Epithelial cell of proximal tubule (primary cell): ENCODE results near the gene GTF3C2. TPM values are rescaled to one million over a fixed set of nuclear protein-coding genes. Genes with fewer than 3 reads are reported as not detected.

Experiments used
- DNase-seq: peaks from one replicate; pipeline ENCODE4 v3.0.0-alpha.2; 2011; ENCODE audit warnings: low read depth
- H3K4me3 ChIP-seq: 2 replicates; pipeline ENCODE4 v1.5.1; 2011; ENCODE audit warnings: low read depth, mild to moderate bottlenecking, low read length
- total RNA-seq: library from RNA; depleted of rRNA; stranded (reverse); fragments of >200 nt; gene quantifications from 2 replicates; pipeline ENCODE4 v1.2.3, GENCODE V29; 2015
- TF ChIP-seq, protein P1 (sequence below): conservative IDR thresholded peaks from 2 replicates; pipeline ENCODE4 v1.5.1; 2012; ENCODE audit warnings: low read depth, mild to moderate bottlenecking, low read length

The GTF3C2 gene
- total RNA-seq, 1 donor from 2014 or later, result 37.4 TPM

DNA sequence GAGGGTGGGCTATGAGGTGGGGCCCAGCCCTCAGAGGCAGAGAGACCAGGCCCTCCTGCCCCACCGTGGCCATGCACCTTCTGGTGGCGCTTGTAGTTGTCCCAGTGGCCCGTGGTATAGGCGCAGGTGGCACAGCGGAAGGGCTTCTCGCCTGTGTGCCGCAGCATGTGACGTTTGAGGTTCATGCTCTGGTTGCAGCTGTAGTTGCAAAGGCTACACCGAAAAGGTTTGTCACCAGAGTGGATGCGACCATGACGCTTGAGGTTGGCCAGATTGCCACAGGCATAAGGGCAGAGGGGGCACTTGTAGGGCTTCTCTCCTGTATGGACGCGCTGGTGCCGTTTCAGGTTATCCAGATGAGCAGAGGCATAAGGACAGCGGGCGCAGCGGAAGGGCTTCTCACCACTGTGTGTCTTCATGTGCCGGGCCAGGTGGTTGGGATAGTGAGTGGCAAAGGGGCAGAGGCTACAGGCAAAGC lies 21.1 kb upstream of the GTF3C2 start:
- TF ChIP-seq, protein P1, sequence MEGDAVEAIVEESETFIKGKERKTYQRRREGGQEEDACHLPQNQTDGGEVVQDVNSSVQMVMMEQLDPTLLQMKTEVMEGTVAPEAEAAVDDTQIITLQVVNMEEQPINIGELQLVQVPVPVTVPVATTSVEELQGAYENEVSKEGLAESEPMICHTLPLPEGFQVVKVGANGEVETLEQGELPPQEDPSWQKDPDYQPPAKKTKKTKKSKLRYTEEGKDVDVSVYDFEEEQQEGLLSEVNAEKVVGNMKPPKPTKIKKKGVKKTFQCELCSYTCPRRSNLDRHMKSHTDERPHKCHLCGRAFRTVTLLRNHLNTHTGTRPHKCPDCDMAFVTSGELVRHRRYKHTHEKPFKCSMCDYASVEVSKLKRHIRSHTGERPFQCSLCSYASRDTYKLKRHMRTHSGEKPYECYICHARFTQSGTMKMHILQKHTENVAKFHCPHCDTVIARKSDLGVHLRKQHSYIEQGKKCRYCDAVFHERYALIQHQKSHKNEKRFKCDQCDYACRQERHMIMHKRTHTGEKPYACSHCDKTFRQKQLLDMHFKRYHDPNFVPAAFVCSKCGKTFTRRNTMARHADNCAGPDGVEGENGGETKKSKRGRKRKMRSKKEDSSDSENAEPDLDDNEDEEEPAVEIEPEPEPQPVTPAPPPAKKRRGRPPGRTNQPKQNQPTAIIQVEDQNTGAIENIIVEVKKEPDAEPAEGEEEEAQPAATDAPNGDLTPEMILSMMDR, result no peak

DNA sequence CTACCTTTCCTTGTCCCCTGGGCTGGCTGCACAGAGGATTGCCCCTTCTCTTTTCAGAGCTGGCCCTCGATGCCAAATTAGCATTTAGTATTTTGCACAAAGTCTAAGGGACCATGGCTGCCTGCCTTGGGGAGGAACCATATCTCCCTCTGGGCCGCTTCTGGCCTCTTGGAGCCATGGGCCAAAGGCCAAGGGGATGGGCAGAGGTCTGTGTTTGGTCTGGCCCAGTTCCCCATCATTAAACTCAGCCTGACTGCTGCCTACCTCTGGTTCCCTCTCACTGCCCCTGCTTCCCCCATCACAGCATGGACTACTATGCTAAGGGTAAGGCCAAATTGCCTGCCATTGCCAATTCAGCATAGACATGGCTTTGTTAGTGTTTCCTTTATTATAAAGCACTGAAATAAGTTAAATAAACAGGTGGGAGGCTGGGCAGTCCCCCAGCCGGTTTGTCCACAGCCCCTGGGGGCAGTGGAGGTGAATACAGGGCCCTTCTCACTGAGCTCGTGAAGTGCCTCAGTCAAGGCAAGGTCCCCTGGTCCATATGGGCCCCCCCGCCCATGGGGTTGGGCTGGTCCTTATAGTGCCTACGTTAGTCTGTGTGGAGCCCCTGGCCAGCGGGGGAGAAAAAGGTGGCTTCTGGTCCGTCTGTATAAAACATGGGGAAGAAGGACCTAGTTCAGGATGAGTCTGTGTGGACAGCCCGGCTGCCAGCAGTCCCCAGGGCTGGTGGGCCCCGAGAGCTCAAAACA lies 20.5 kb upstream of the GTF3C2 start:
- TF ChIP-seq, protein P1, result no peak
- no peak for DNase-seq
- no peak overlapping the region for H3K4me3 ChIP-seq

More for the DNA sequence above, 21.1 kb upstream of the GTF3C2 start:
- H3K4me3 ChIP-seq, result no peak overlapping the region
- DNase-seq, result no peak

DNA sequence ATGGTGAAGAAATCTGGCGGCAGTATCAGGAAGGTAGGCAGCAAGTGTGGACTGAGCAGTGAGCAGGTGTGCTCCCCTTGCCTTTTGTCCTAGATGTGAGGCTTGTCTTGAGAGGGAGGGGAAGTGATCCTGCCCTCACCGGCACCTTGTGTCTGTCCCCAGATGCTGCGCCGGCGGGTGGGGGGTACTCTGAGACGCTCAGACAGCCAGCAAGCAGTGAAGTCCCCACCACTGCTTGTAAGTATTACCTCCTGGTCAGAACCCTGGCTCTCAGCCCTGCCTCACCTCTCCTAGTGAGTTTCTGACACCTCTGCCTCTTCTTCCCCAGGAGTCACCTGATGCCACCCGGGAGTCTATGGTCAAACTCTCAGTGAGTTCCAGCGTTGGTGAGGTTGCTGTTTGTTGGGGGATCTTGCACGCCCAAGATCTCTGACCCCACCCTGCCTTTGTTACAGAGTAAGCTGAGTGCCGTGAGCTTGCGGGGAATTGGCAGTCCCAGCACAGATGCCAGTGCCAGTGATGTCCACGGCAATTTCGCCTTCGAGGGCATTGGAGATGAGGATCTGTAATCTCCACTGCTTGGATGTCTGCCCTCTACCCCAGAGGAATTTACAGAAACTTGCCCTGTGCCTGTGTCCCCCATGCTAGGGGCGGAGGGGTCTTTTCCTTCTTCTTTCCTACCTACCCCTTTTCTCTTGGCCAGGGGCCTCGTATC lies 19.7 kb upstream of the GTF3C2 start:
- H3K4me3 ChIP-seq, result no peak overlapping the region
- TF ChIP-seq, protein P1, result no peak
- no peak for DNase-seq

DNA sequence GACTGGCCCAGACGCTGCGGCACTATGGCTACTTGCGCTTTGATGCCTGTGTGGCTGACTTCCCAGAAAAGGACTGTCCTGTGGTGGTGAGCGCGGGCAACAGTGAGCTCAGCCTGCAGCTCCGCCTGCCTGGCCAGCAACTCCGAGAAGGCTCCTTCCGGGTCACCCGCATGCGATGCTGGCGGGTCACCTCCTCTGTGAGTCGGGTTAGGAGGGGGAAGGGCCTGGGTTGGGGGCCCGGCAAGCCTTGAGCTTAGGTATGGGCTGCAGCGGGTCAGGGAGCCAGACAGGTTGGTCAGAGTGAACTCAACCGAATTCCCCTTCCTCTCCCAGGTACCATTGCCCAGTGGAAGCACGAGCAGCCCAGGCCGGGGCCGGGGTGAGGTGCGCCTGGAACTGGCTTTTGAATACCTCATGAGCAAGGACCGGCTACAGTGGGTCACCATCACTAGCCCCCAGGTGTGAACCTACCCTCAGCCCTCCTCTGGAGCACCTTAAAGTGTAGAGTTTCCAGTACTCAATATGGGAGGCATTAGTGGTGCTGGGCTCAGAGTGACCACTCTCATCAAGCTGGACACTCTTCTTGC lies 19.0 kb upstream of the GTF3C2 start:
- H3K4me3 ChIP-seq, result no peak overlapping the region
- TF ChIP-seq, protein P1, result no peak
- no peak for DNase-seq

DNA sequence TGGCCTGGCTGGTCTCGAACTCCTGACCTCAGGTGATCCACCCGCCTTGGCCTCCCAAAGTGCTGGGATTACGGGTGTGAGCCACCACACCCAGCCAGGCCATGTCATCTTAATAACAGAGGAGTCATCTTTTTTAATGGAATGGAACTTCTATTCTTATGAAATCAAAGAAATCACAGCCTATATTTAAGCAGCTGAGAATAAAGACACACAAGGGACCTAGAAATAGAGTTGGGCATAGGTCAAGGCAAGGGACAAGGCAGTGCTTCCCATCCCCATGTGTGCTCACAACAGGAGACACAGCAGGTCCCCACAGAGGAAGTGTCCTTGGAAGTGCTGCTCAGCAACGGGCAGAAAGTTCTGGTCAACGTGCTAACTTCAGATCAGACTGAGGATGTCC lies 17.0 kb upstream of the GTF3C2 start:
- DNase-seq, result no peak
- TF ChIP-seq, protein P1, result no peak
- H3K4me3 ChIP-seq, result no peak overlapping the region

DNA sequence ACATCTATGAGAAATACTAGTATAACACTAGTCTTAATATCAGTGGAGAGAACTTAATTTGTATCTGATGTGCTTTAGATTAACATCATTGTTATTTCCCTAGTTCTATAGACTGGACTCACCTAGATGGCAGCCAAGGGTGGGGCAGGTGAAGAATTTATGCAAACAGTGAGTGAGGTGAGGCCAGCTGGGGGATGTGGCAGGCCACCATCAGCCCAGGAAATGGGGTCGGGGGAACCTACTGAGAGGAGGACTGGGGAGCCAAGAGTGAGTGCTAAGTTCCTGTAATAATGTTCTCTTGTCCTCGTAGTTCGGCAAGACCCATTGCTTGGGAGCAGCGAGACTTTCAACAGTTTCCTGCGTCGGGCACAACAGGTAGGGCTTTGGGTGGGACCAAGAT lies 16.4 kb upstream of the GTF3C2 start:
- TF ChIP-seq, protein P1, result no peak
- no peak for DNase-seq
- H3K4me3 ChIP-seq, result no peak overlapping the region
